Measurements from ENCODE around the gene PLXNA4. TPM values are rescaled to one million over a fixed set of nuclear protein-coding genes. Genes with fewer than 3 reads are reported as not detected.

Gene PLXNA4
- total RNA-seq, 1 experiment from 2014 or later = 1.0 TPM

GRCh38 chr7:132182992-132183391, 393.3 kb downstream of the PLXNA4 start:
- peaks cover 61% of the 10 kb centered on the region for H3K27me3 ChIP-seq (ENCODE audit: insufficient read depth, low read depth)
- no peak overlapping the region for H3K27ac ChIP-seq
- no peak overlapping the region for H3K4me2 ChIP-seq
- H3K4me1 ChIP-seq (replicated peaks; ENCODE audit: insufficient read depth) = no peaks in the 10 kb centered on the region
- H3F3A ChIP-seq (ENCODE audit: insufficient read depth, low read depth) = no peaks in the 10 kb centered on the region
- ChIA-PET POLR2A (ENCODE audit: unreplicated experiment) (no interaction called here), CTCF (no interaction called here)
- H3K4me3 ChIP-seq = no peak overlapping the region
- no peaks in the 10 kb centered on the region for H3K36me3 ChIP-seq (ENCODE audit: low read depth)
- H3K9me3 ChIP-seq (ENCODE audit: insufficient read depth, low read depth) = peaks cover 15% of the 10 kb centered on the region
- no peaks in the 10 kb centered on the region for H3K79me2 ChIP-seq (ENCODE audit: low read depth)
- no peaks in the 10 kb centered on the region for H4K20me1 ChIP-seq (ENCODE audit: insufficient read depth)
- no TSS peak for BruUV-seq (replicated peaks)
- intact Hi-C loops (cut with micrococcal nuclease; ENCODE audit: unreplicated experiment) = no loop called here
- TF ChIP-seq CTCF (conservative IDR thresholded peaks at IDR 0.05) (no peak), EZH2 (IDR thresholded peaks at IDR 0.05; ENCODE audit: low read depth) (no peak)
- no peak overlapping the region for H2AFZ ChIP-seq
- H3K9me2 ChIP-seq (ENCODE audit: insufficient read depth) = no peaks in the 10 kb centered on the region
- DNase-seq = no peak

- TF ChIP-seq EZH2 (IDR thresholded peaks at IDR 0.05; ENCODE audit: low read depth) (no peak), CTCF (conservative IDR thresholded peaks at IDR 0.05) (no peak)
- no peaks in the 10 kb centered on the region for H3K4me1 ChIP-seq (replicated peaks; ENCODE audit: insufficient read depth)
- no peak overlapping the region for H2AFZ ChIP-seq
- H3K9me2 ChIP-seq (ENCODE audit: insufficient read depth) = no peaks in the 10 kb centered on the region
- BruUV-seq (replicated peaks) = no TSS peak
- no peak overlapping the region for H3K4me2 ChIP-seq
- no peaks in the 10 kb centered on the region for H3K36me3 ChIP-seq (ENCODE audit: low read depth)
- ChIA-PET CTCF (no interaction called here), POLR2A (ENCODE audit: unreplicated experiment) (no interaction called here)
- no peaks in the 10 kb centered on the region for H4K20me1 ChIP-seq (ENCODE audit: insufficient read depth)
- H3K79me2 ChIP-seq (ENCODE audit: low read depth) = no peaks in the 10 kb centered on the region
- H3K4me3 ChIP-seq = no peak overlapping the region
- peaks cover 10% of the 10 kb centered on the region for H3K9me3 ChIP-seq (ENCODE audit: insufficient read depth, low read depth)
- peaks cover 67% of the 10 kb centered on the region for H3K27me3 ChIP-seq (ENCODE audit: insufficient read depth, low read depth)
- no peak for DNase-seq
- intact Hi-C loops (cut with micrococcal nuclease; ENCODE audit: unreplicated experiment) = no loop called here
- no peak overlapping the region for H3K27ac ChIP-seq
- H3F3A ChIP-seq (ENCODE audit: insufficient read depth, low read depth) = no peaks in the 10 kb centered on the region
Observed at GRCh38 chr7:132181946-132182685, 394.2 kb downstream of the PLXNA4 start.

GRCh38 chr7:132181371-132181770, 394.9 kb downstream of the PLXNA4 start:
- Histone ChIP-seq H3K36me3 (ENCODE audit: low read depth) (no peaks in the 10 kb centered on the region), H4K20me1 (ENCODE audit: insufficient read depth) (no peaks in the 10 kb centered on the region), H3K4me1 (replicated peaks; ENCODE audit: insufficient read depth) (no peaks in the 10 kb centered on the region), H3K4me2 (no peak overlapping the region), H3F3A (ENCODE audit: insufficient read depth, low read depth) (0 out of 2 replicates have a peak, but pooled peaks cover 3% of the 10 kb centered on the region), H3K9me3 (ENCODE audit: insufficient read depth, low read depth) (peaks cover 8% of the 10 kb centered on the region; the same call in 1 of the 2 replicates), H3K4me3 (no peak overlapping the region), H3K27ac (no peak overlapping the region), H2AFZ (no peak overlapping the region), H3K27me3 (ENCODE audit: insufficient read depth, low read depth) (peaks cover 67% of the 10 kb centered on the region), H3K9me2 (ENCODE audit: insufficient read depth) (no peaks in the 10 kb centered on the region), H3K79me2 (ENCODE audit: low read depth) (no peaks in the 10 kb centered on the region)
- no TSS peak for BruUV-seq (replicated peaks)
- ChIA-PET POLR2A (ENCODE audit: unreplicated experiment) (no interaction called here), CTCF (no interaction called here)
- DNase-seq = no peak
- TF ChIP-seq EZH2 (IDR thresholded peaks at IDR 0.05; ENCODE audit: low read depth) = no peak
- no peak for TF ChIP-seq CTCF (conservative IDR thresholded peaks at IDR 0.05)
- intact Hi-C loops (cut with micrococcal nuclease; ENCODE audit: unreplicated experiment) = no loop called here

Measured in PC-9 (cell line).